Measurements from ENCODE around the gene STAP2.

Gene STAP2

GRCh38 chr19:4327252-4327876 is 11.3 kb downstream of the STAP2 start:
- peak; percentile 87 for DNase-seq (ENCODE audit: low spot score)

- peak; percentile 81 for DNase-seq (ENCODE audit: low spot score)
These were observed 11.8 kb downstream of the STAP2 start for GRCh38 chr19:4326837-4327251.

GRCh38 chr19:4326215-4326836 is 12.3 kb downstream of the STAP2 start:
- no peak for DNase-seq (ENCODE audit: low spot score)

GRCh38 chr19:4324228-4324627 is 14.4 kb downstream of the STAP2 start:
- DNase-seq (ENCODE audit: low spot score): no peak

- no peak for DNase-seq (ENCODE audit: low spot score)
These were observed 14.9 kb downstream of the STAP2 start for GRCh38 chr19:4323692-4324091.

- no peak for DNase-seq (ENCODE audit: low spot score)
These were observed 15.5 kb downstream of the STAP2 start for GRCh38 chr19:4322942-4323665.

GRCh38 chr19:4320419-4320818 is 18.2 kb downstream of the STAP2 start:
- DNase-seq (ENCODE audit: low spot score): no peak

- no peak for DNase-seq (ENCODE audit: low spot score)
These were observed 19.4 kb downstream of the STAP2 start for GRCh38 chr19:4319067-4319718.

GRCh38 chr19:4318460-4318859 is 20.2 kb downstream of the STAP2 start:
- no peak for DNase-seq (ENCODE audit: low spot score)

- no peak for DNase-seq (ENCODE audit: low spot score)
These were observed 21.7 kb downstream of the STAP2 start for GRCh38 chr19:4316956-4317355.

- no peak for DNase-seq (ENCODE audit: low spot score)
These were observed 24.7 kb downstream of the STAP2 start for GRCh38 chr19:4313847-4314490.

GRCh38 chr19:4310247-4311121 is 28.1 kb downstream of the STAP2 start:
- DNase-seq (ENCODE audit: low spot score): peak; percentile 84

GRCh38 chr19:4305659-4306058 is 33.0 kb downstream of the STAP2 start:
- no peak for DNase-seq (ENCODE audit: low spot score)

GRCh38 chr19:4305257-4305612 is 33.4 kb downstream of the STAP2 start:
- no peak for DNase-seq (ENCODE audit: low spot score)

GRCh38 chr19:4304538-4305256 is 33.9 kb downstream of the STAP2 start, which contains the start of gene FSD1:
Gene FSD1 (plus strand): TSS chr19:4304598. CDS start chr19:4304747, 149 bp downstream.
- peak; percentile 99 for DNase-seq (ENCODE audit: low spot score)

GRCh38 chr19:4303819-4304537 is 34.6 kb downstream of the STAP2 start:
- no peak for DNase-seq (ENCODE audit: low spot score)

GRCh38 chr19:4302243-4302640 is 36.4 kb downstream of the STAP2 start, which contains the start of gene TMIGD2:
Gene TMIGD2 (minus strand): TSS chr19:4302389. CDS start chr19:4302385, 4 bp downstream.
- no peak for DNase-seq (ENCODE audit: low spot score)

- no peak for DNase-seq (ENCODE audit: low spot score)
These were observed 36.9 kb downstream of the STAP2 start for GRCh38 chr19:4301590-4302242.

- no peak for DNase-seq (ENCODE audit: low spot score)
These were observed 38.0 kb downstream of the STAP2 start for GRCh38 chr19:4300589-4300988.
